Suppressor macrophage (primary cell): Measurements from ENCODE around the gene ZCCHC24.
"Not testable (repeated sequence)": the region's sequence is repeated elsewhere in the genome, so short reads cannot be mapped to it uniquely, and the experiment has no call there.

Experiments
- DNase-seq, 4 experiments: peaks; one replicate each; pipeline ENCODE4 v3.0.0-alpha.2; 2020 to 2022

ZCCHC24 gene

GRCh38 chr10:79345241-79346011 is 100.0 kb downstream of the ZCCHC24 start:
- peak; percentile 56 to 79 (median 72) for DNase-seq

- peak in 2 of 4 experiments; percentile 49 to 62 for DNase-seq
Observed at GRCh38 chr10:79344502-79345195, 100.8 kb downstream of the ZCCHC24 start.

- peak in 3 of 4 experiments; percentile 44 to 56 (median 48) for DNase-seq
Observed at GRCh38 chr10:79342811-79343561, 102.4 kb downstream of the ZCCHC24 start.

- no peak for DNase-seq
Observed at GRCh38 chr10:79342295-79342761, 103.1 kb downstream of the ZCCHC24 start.

- no peak for DNase-seq
Observed at GRCh38 chr10:79340646-79341244, 104.7 kb downstream of the ZCCHC24 start.

GRCh38 chr10:79339266-79339665 is 106.2 kb downstream of the ZCCHC24 start:
- no peak for DNase-seq

GRCh38 chr10:79337783-79338469 is 107.5 kb downstream of the ZCCHC24 start:
- not testable (repeated sequence) for DNase-seq

- no peak for DNase-seq
Observed at GRCh38 chr10:79336739-79337138, 108.7 kb downstream of the ZCCHC24 start.

- no peak for DNase-seq
Observed at GRCh38 chr10:79336276-79336675, 109.1 kb downstream of the ZCCHC24 start.

GRCh38 chr10:79335470-79336235 is 109.8 kb downstream of the ZCCHC24 start:
- DNase-seq = no peak

- DNase-seq = peak in 1 of 4 experiments; percentile 32
Observed at GRCh38 chr10:79335094-79335469, 110.3 kb downstream of the ZCCHC24 start.

- no peak for DNase-seq
Observed at GRCh38 chr10:79334573-79334972, 110.9 kb downstream of the ZCCHC24 start.

- no peak for DNase-seq
Observed at GRCh38 chr10:79333513-79333912, 111.9 kb downstream of the ZCCHC24 start.

- DNase-seq = not testable (repeated sequence)
Observed at GRCh38 chr10:79332610-79333315, 112.7 kb downstream of the ZCCHC24 start.
